Medulla oblongata (tissue), 1 donor: Measurements from ENCODE around the gene KCNK5.
A peak's percentile ranks its signal among the peaks of the same experiment; 100 is the strongest.

ENCODE experiments used
- DNase-seq: peaks from one replicate; pipeline ENCODE4 v3.0.0-alpha.2; 2015; ENCODE audit errors: extremely low spot score

The KCNK5 gene

DNA sequence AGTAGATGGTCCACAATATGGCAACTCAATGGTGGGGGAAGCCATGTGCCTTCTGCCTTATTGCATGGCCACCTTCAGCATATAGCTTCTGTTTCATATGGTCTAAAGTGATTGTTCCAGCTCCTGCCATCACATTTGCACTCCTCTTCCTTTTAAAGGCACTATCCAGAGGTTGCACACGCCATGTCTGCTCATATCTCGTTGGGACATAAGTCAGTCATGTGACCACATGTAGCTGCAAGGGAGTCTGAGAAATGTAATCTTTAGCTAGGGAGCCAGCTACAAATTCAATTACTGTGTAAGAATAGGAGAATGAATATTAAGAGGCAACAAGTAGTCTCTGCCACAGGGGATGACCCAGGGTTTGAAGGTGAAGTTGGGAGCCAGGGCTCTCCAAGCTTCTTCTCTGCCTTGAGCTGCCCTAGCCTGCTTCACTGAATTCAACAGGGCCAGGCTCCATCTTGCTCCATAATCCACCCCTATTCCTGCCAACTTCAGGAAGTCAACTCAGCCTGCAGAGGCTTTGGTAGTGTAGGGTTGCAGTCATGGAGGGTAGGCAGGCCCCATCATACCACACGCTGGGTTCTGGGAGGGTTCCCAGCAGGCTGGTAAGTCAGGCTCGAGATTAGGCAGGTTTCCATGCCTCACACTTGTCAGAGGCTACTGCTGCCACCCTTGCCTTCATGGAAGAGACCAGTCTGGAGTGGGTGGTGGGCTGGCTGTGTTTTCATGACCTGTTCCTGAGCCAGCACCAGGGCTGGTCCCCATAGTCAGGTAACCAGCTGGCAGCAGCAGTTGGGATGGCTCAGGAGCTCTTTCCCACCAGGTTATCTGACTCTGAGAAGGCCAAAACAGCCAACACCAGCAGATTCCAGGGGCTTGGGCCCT lies 57.5 kb downstream of the KCNK5 start:
- no peak for DNase-seq

DNA sequence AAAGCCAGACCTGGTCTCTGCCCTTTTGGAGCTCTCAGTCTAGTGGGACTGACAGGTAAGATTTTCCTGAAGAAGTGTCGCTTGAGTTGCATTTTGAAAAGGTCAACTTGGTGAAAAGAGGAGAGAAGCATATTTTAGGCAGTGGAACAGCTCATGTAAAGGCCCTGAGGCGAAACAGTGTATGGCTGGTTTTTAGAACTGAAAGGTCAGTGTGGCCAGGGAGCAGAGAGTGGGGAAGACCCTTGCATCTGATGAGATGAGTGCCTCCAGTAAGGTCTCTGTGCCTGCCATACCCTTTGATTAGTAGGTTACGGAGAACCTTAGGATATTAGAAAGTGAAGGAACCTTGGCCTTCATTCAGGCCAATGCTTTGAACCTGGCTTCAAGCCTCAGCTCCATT lies 58.4 kb downstream of the KCNK5 start:
- DNase-seq: no peak

DNA sequence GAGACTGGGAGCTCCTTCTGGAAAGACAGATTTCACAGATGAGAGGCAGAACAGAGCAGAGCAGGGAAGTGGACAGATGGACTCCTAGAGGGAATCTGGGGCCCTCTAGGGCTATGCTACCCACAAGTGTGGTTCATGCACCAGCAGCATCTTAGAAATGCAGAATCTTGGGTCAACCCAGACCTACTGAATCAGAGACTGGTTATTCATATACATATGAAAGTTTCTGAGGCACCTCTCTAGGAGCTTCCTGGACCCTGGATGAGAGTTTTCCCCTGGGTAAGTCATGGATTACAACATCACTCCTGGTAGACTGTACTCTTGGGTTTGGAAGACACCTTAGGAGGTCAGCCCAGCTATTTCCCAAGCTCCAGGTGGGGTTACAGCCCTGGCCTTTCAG lies 58.9 kb downstream of the KCNK5 start:
- DNase-seq: no peak

DNA sequence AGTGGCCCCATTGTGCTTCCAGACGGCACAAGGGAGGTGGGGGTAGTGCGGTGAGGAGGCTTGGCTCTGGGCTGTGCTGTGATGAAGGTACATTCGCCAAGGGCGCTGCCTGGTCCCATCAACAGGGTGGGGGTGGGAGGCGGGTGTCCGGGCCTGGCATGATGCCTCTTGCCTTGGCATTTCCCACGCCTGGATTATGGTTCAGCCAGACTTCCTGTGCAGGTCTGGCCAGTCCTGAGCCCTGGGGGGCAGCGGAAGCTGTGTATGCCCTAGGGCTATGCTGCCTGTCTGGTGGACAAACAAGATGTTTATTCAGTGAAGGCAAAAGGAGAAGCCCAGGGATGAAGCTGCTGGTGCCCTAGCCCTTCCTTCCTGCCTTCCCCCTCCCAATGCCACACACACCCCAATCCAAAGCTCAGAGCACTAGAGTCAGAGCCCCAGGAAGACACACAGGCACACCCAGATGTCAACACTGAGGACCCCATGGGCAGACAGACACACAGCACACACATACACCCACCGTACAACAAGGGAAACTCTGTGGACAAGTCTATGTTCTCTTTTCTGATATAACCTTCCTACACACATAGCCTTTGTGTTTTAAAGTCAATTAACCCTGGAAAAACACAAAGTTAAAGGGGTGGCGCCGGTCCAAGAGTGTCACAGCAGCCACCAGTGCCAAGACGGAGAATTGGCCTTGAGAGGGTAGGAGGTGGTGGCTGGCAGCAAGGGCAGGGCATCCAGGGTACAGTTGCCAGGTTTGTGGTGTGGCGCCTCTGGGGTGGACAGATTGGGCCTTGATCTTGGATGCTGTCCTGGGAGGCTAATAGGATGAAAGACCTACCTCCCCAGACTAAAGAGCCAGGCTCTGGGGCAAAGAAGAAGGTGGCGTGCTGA lies 59.6 kb downstream of the KCNK5 start:
- no peak for DNase-seq

DNA sequence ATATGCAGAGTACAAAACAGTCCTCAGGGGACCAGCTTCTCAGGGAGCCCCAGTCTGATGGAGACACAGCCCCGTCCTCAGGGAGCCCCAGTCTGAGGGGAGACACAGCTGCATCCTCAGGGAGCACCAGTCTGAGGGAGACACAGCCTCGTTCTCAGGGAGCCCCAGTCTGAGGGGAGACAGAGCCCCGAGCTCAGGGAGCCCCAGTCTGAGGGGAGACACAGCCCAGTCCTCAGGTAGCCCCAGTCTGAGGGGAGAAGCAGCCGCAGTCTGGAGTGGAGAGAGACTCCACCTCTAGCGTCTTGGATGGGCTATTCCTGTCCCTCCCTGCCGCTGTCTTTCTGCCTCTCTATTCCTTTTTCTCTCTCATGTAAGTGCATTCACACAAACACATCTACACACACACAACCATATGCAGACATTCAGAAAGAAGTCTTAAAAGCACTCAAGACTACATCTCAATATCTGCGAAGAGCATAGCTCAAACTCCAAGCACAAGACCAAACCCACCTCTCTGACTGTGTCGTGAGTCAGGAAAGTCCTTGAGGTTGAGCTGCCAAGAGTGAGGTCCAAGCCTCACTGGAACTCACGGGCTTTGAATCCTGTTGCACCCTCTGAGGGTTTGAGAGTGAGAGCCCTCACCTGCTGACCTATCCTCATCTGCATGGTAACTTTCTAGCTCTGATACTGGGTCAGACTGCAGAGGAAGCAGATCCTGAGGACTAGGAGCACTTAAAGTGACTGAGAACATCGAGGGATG lies 61.2 kb downstream of the KCNK5 start:
- no peak for DNase-seq

DNA sequence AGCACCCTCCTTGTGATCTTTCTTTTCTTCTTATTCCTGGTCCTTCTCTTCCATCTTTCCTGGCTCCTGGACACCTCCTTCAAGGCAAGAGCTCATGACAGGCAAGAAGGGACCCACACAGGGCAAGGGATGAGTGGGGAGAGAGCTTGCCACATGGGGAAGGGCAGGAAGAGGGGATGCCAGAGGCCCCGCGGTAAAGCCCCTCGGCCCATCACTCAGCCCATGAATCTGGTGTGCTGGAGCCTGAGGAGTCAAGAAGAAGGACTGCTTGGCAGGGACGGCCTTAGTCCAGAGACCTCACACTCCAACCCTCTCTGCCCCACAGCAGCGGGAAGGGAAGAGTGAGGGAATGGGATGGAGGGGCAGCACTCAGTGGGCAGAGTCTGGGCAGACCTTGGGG lies 62.0 kb downstream of the KCNK5 start:
- no peak for DNase-seq

DNA sequence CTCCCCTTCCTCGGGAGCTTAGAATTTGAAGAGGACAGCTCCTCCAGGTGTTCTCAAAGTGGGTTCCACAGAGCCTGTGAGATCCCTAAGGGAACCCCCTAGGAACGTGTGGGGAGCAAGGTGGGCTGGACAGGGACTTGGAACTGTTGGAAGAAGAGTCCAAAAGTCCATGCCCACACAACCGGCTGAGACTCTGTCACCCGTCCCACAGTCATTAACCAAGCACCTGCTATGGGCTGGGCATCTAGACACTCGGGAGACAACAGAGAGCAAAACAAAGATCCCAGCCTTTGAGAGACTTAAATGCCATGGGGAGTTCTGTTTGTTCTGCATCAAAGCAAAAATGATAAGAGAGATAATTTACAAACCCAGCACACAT lies 62.4 kb downstream of the KCNK5 start:
- DNase-seq: no peak

DNA sequence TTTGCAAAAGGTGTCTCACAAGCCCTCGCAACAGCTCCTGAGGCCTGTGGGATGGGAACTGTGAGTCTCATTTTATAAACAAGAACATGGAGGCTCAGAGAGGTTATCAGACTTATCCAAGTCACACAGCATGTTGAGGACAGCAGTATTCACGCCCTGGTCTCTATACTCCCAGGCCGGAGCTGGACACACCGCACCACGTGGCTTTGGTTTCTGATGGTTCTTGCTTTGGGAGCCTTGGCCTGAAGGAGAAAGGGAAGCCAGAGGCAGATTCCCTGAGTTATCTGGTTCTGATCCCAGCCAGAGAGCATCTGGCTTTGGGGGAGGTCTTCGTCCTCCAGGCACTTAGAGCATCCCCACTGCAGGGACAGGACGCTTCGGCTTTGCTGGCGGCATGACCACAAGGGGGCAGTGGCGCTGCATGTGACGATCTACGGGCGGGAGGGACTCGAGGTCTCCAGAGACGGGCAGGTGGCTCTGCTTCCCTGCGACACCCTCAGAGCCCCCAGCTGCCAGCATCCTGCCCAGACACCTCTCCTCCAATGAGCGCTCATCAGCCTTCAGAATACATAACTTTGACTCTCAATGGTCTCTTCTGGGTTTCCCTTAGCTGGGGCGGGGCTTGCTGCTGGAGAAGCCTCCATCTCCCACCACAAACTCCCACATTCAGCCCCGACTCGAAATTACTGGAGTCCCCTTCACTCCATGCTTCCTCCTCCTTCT lies 62.9 kb downstream of the KCNK5 start:
- DNase-seq: peak; percentile 74

DNA sequence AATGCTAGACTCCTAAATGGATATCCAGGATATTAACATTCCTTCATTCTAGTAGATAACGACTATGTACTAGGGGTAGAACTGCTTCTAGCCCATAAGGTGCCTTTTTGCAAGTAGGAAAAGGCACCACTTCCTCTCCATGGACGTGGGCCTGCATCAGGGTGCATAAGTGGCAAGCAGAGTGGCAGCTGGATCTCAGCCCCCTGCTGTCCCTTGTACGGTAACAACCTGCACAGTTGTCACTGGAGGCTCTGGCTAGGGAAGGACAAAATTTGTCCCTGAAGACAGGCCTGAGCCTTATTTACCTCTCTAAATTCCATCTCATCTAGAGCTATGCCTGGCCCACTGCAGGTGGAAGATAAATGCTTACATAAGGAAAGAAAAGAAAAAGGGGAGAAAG lies 71.8 kb downstream of the KCNK5 start:
- DNase-seq: no peak

DNA sequence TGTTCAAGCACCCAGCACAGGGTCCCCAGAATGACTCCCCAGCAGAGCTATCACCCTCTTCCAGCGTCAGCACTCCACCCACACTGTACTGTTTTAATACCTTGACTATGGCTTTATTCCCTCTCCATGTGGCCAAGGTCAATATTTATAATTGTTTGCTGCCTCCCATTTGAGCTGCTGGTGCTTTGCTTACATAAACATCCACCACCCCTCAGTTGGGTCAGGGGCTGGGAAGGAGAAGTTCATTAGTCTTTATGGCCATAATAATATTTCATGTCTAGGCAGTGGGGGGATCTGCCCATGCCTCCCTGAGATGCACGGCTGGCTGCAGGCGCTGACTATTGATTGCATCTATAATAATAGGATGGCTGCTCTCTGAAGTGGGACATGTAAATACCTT lies 72.5 kb downstream of the KCNK5 start:
- no peak for DNase-seq

DNA sequence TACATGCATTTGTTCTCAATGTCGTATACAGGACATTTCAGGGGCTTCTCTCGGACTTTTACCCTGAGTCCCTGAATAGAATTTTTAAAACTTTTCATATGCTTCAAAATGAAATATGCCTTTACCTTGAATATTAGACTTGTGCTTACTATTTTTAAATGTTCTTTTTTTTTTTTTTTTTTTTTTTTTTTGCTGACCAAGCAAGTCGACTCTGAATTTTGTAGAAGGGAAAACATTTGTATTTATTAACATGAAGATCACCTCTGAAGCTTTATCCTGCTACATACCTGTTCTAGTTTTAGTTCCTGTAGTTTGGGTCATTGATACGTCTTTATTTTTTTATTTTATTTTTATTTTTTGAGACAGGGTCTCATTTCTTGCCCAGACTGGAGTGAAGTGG lies 74.6 kb downstream of the KCNK5 start:
- DNase-seq: no peak

DNA sequence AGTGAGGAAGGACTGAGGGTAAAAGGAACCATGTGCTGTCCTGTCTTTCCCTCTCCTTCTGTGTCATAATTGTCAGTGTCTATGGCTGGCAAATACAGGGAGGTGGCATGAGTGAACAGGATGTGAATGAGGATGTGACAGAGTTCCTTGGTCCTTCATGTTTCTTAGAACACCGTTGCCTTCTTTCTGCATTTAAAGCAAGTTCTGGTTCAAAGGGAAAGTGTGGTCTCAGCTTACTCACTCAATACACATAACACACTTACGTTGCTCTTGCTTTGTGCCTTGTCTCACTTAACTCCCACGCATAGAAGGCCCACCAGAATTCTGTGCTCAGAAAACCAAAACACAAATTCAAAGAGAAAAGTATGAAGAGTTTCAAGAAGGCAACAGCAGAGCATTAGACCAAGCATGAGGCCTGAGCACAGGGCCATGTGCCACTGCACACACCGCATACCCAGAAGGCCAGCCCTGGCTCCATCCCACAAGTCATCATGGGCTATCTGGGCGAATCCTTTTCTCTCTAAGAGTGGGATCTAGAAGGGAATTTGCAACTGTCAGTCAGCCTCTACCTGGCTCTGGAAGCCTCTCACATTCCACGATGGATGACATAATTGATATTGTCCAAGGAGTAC lies 75.4 kb downstream of the KCNK5 start:
- no peak for DNase-seq

DNA sequence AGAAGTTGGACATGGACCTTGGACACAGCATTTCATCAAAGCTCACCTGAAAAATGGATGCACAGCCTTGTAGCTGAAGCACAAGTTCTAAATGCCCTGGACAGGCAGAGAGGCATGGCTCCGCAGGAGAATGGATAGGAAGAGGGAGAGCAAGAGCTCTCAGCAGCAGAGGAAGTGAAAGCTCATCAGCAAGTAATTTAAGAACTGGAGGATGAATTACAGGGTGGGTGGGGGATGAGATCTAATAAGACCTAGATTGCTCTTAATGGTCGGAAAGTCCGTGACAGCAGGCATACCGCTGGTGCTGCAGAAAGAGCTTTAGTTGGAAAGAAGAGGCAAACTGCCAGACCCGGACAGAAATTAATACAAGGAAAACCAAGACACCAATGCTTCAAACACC lies 77.0 kb downstream of the KCNK5 start:
- DNase-seq: no peak

DNA sequence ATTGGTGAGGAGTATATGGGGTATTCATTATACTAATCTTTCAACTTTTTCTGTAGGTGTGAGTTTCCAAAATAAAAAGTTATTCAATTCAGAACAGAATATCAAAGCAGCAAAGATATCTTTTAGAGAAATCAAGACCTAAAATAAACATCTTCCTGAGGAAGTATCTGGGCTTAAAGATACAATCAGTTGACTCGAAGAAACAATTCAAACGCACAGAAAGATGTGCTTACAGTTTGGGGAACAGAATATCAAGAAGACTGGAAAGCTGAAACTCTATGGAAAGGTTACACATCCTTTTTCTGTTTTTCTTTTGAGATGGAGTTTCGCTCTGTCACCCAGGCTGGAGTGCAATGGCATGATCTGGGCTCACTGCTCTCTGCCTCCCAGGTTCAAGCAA lies 78.1 kb downstream of the KCNK5 start:
- DNase-seq: no peak

DNA sequence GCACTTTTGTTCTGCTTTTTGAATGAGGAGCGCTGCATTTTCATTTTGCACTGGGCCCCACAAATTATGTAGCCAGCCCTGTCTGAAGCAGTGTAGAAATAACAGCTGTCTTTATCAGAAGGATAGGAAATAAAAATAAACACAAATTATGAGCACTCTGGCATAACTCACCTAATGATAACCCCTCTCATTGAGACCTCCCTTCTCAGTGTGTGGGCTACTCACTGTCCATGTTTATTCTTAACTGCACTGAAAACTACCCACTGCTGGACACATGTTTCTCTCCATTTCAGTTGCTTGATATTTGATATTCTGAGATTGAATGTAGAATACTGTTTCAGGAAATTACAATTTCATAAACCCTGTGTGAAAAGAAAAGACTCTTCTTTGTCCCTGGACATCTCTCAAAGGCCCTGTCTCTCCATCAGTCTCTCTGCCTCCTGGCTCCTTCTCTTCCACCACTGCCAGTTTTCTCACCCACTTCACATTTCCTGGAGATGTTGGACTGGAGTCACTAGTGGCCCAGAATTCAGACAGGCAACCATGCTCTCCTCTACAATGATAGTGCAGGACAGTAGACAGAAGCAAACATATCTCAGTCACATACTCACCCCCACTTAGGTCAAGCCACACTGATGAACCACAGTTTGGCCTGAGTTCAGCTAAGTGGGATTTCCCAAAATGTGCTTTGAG lies 84.6 kb downstream of the KCNK5 start:
- no peak for DNase-seq

DNA sequence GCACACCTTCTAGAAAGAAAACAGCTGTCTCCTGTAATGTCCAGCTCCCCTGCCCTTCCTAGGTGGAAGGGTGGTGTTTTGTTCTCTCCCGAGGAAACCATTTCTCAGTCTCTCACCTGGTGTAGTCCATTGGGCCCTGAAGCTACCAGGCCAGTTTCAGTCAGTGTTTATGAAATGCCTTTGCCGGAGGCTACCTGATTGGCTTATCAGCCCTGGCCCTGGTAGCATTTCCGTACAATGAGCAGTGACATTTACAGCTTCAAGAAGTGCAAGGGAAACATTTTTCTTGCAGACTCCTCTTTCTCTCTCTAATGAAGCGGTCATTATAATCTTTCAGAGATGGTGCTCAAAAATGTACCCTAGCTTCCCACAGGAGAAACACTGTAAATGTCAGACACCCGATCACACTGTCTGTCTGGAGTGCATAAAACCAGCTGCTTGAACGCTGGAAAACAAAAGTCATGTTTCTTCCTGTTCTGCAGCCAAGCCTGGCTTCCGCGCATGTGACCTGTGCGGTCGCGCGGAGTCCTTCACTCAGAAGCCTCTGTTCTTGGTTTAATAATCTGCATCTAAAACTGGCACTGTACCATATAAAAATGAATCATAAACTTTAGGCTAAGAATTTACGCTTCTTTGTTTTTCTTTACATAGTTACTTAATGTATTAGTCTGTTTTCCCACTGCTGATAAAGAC lies 85.9 kb downstream of the KCNK5 start:
- DNase-seq: no peak

DNA sequence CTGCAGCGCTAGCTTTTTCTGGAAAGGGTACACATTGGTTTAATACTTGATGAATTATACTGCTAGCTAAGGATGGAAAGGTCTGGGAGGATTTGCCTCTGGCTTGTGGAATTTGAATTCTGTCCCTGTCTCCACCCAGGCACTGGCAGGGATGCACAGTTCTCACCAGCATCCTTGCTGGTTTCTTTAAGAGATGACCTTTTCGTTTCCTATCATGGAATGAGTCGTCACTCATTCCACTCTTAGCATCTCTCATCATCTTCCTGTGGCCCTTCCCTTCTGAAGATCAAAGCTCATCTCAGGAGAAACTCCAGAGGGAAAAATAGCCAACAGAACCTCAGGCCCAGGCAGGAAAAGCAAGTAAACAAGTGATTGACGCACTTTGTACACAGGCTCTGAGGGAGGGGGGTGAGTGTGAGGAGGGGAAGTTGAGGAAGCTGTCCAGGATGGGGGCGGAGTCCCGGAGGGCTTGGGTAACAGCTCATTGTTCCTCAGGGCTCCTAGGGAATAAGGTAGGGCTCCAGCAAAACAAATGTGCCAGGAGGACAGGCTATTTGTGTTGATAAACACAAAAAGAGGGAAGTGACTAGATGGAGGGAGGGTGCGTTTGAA lies 88.6 kb downstream of the KCNK5 start:
- DNase-seq: no peak
